ENCODE results near the gene ERCC8. TPM values are rescaled to one million over a fixed set of nuclear protein-coding genes. Genes with fewer than 3 reads are reported as not detected.
"Not testable (repeated sequence)": the region's sequence is repeated elsewhere in the genome, so short reads cannot be mapped to it uniquely, and the experiment has no call there.

The ERCC8 gene
- total RNA-seq, 1 experiment from 2014 or later: 25.6 TPM

DNA sequence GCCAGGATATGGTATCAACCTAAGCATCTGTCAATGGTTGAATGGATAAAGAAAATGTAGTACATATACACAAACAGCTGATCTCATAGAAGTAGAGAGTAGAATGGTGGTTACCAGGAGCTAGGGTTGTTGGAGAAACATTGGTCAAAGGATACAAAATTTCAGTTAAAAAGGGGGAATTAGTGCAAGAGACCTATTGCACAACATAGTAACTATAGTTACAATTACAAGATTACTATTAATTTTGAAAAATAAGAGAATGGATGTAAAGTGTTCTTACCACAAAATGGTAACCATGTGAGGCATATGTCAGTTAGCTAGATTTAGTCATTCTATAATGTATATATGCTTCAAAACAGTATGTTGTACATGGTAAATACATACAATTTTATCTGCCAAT, 72.0 kb downstream of the ERCC8 start:
- Histone ChIP-seq H3K4me3 (ENCODE audit: low read depth, low read length, poor library complexity, severe bottlenecking) (no peak overlapping the region), H3K27ac (ENCODE audit: low read depth, low read length, poor library complexity, severe bottlenecking) (no peak overlapping the region), H3K36me3 (ENCODE audit: insufficient read depth, low read length, poor library complexity, severe bottlenecking) (no peaks in the 10 kb centered on the region), H3K9me3 (ENCODE audit: low read depth, low read length, poor library complexity, severe bottlenecking) (peaks cover 7% of the 10 kb centered on the region), H3K4me1 (ENCODE audit: insufficient read depth, low read length, poor library complexity, severe bottlenecking) (no peaks in the 10 kb centered on the region), H3K27me3 (replicated peaks; ENCODE audit: insufficient read depth, low read depth, low read length, poor library complexity) (no peaks in the 10 kb centered on the region)
- no peak for DNase-seq (ENCODE audit: low spot score)
- POLR2A ChIA-PET (ENCODE audit: low non-redundant PET): interaction anchor here (0.7 kb wide), 1 partner anchor 30 kb away, joined by 3 read pairs; no protein-coding TSS in a partner anchor
- CTCF ChIA-PET: no interaction called here
- intact Hi-C loops (cut with micrococcal nuclease; ENCODE audit: unreplicated experiment): no loop called here
- BruUV-seq (replicated peaks): no TSS peak
- TF ChIP-seq, protein P1, sequence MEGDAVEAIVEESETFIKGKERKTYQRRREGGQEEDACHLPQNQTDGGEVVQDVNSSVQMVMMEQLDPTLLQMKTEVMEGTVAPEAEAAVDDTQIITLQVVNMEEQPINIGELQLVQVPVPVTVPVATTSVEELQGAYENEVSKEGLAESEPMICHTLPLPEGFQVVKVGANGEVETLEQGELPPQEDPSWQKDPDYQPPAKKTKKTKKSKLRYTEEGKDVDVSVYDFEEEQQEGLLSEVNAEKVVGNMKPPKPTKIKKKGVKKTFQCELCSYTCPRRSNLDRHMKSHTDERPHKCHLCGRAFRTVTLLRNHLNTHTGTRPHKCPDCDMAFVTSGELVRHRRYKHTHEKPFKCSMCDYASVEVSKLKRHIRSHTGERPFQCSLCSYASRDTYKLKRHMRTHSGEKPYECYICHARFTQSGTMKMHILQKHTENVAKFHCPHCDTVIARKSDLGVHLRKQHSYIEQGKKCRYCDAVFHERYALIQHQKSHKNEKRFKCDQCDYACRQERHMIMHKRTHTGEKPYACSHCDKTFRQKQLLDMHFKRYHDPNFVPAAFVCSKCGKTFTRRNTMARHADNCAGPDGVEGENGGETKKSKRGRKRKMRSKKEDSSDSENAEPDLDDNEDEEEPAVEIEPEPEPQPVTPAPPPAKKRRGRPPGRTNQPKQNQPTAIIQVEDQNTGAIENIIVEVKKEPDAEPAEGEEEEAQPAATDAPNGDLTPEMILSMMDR (conservative IDR thresholded peaks at IDR 0.05; ENCODE audit: low read depth, low read length): no peak
- TF ChIP-seq EZH2 (IDR thresholded peaks at IDR 0.05; ENCODE audit: borderline replicate concordance, low read depth, low read length, poor library complexity, severe bottlenecking): no peak

DNA sequence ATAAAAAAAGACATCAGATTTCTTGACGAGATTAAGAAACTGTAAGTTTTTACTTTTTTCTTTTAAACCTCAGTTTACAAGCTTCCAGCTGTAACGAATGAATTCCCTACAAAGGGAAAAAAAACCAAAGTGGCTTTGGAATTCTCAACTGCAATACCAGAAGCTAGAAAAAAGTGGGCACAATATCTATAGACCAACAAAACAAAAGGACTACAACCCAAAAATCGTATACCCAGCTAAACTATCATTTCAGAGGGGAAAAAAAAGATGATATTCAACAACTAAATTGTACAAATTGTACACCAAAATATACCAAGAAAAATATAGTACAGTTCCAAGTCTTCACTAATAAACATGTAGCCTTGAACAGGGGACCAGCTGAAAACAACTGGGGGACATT, 74.0 kb downstream of the ERCC8 start:
- no peaks in the 10 kb centered on the region for H3K36me3 ChIP-seq (ENCODE audit: insufficient read depth, low read length, poor library complexity, severe bottlenecking)
- H3K9me3 ChIP-seq (ENCODE audit: low read depth, low read length, poor library complexity, severe bottlenecking): peaks cover 7% of the 10 kb centered on the region
- POLR2A ChIA-PET (ENCODE audit: low non-redundant PET): no interaction called here
- no peaks in the 10 kb centered on the region for H3K27me3 ChIP-seq (replicated peaks; ENCODE audit: insufficient read depth, low read depth, low read length, poor library complexity)
- intact Hi-C loops (cut with micrococcal nuclease; ENCODE audit: unreplicated experiment): no loop called here
- BruUV-seq (replicated peaks): no TSS peak
- CTCF ChIA-PET: interaction anchor here (0.7 kb wide), 1 partner anchor 1282 kb away, joined by 3 read pairs; no protein-coding TSS in a partner anchor
- H3K4me1 ChIP-seq (ENCODE audit: insufficient read depth, low read length, poor library complexity, severe bottlenecking): no peaks in the 10 kb centered on the region
- TF ChIP-seq, protein P1 (conservative IDR thresholded peaks at IDR 0.05; ENCODE audit: low read depth, low read length): no peak
- TF ChIP-seq EZH2 (IDR thresholded peaks at IDR 0.05; ENCODE audit: borderline replicate concordance, low read depth, low read length, poor library complexity, severe bottlenecking): no peak
- no peak overlapping the region for H3K27ac ChIP-seq (ENCODE audit: low read depth, low read length, poor library complexity, severe bottlenecking)
- DNase-seq (ENCODE audit: low spot score): no peak
- H3K4me3 ChIP-seq (ENCODE audit: low read depth, low read length, poor library complexity, severe bottlenecking): no peak overlapping the region

DNA sequence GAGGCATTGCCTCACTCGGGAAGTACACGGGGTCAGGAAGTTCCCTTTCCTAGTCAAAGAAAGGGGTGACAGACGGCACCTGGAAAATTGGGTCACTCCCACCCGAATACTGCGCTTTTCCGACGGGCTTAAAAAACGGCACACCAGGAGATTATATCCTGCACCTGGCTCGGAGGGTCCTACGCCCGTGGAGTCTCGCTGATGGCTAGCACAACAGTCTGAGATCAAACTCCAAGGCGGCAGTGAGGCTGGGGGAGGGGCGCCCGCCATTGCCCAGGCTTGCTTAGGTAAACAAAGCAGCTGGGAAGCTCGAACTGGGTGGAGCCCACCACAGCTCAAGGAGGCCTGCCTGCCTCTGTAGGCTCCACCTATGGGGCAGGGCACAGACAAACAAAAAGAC, 84.3 kb downstream of the ERCC8 start:
- DNase-seq (ENCODE audit: low spot score); POLR2A ChIA-PET (ENCODE audit: low non-redundant PET); H3K4me1 ChIP-seq (ENCODE audit: insufficient read depth, low read length, poor library complexity, severe bottlenecking); H3K27ac ChIP-seq (ENCODE audit: low read depth, low read length, poor library complexity, severe bottlenecking); H3K36me3 ChIP-seq (ENCODE audit: insufficient read depth, low read length, poor library complexity, severe bottlenecking); H3K27me3 ChIP-seq (replicated peaks; ENCODE audit: insufficient read depth, low read depth, low read length, poor library complexity); BruUV-seq (replicated peaks); intact Hi-C loops (cut with micrococcal nuclease; ENCODE audit: unreplicated experiment); H3K9me3 ChIP-seq (ENCODE audit: low read depth, low read length, poor library complexity, severe bottlenecking); CTCF ChIA-PET; H3K4me3 ChIP-seq (ENCODE audit: low read depth, low read length, poor library complexity, severe bottlenecking): not testable (repeated sequence)

DNA sequence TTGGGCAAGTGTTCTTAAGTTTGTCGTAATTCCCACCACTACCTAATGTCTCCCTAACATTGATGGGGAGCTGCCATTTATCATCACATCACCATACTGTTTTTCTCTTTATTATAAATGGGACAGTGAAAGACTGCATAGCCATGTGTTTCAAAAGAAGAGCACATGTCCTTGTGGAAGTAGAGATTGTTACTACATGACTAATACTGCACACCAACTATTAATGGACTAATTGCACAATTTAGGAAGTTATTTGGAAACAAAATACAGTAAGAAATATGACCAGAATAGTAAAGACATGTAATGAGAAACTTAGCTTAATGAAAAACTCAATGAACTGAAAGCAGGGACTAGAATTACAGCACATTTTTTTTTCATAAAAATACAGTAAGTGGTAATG, 88.8 kb downstream of the ERCC8 start:
- ChIA-PET CTCF (no interaction called here), POLR2A (ENCODE audit: low non-redundant PET) (no interaction called here)
- TF ChIP-seq, protein P1 (conservative IDR thresholded peaks at IDR 0.05; ENCODE audit: low read depth, low read length): no peak
- no peak for TF ChIP-seq EZH2 (IDR thresholded peaks at IDR 0.05; ENCODE audit: borderline replicate concordance, low read depth, low read length, poor library complexity, severe bottlenecking)

More for the DNA sequence above, 88.8 kb downstream of the ERCC8 start:
- no peaks in the 10 kb centered on the region for H3K9me3 ChIP-seq (ENCODE audit: low read depth, low read length, poor library complexity, severe bottlenecking)
- no TSS peak for BruUV-seq (replicated peaks)
- H3K27me3 ChIP-seq (replicated peaks; ENCODE audit: insufficient read depth, low read depth, low read length, poor library complexity): no peaks in the 10 kb centered on the region
- H3K4me3 ChIP-seq (ENCODE audit: low read depth, low read length, poor library complexity, severe bottlenecking): no peak overlapping the region
- intact Hi-C loops (cut with micrococcal nuclease; ENCODE audit: unreplicated experiment): no loop called here
- no peaks in the 10 kb centered on the region for H3K4me1 ChIP-seq (ENCODE audit: insufficient read depth, low read length, poor library complexity, severe bottlenecking)
- H3K27ac ChIP-seq (ENCODE audit: low read depth, low read length, poor library complexity, severe bottlenecking): no peak overlapping the region
- no peak for DNase-seq (ENCODE audit: low spot score)
- no peaks in the 10 kb centered on the region for H3K36me3 ChIP-seq (ENCODE audit: insufficient read depth, low read length, poor library complexity, severe bottlenecking)
